ENCODE data around the gene SSBP4. TPM values are rescaled to one million over a fixed set of nuclear protein-coding genes. Genes with fewer than 3 reads are reported as not detected.

Gene SSBP4
- total and polyA plus RNA-seq, 9 of the 15 experiments (the other 6 are each of a cell fraction or from before 2014, with no cell fraction given): 1.1 to 189 (median 39.0) TPM

DNA sequence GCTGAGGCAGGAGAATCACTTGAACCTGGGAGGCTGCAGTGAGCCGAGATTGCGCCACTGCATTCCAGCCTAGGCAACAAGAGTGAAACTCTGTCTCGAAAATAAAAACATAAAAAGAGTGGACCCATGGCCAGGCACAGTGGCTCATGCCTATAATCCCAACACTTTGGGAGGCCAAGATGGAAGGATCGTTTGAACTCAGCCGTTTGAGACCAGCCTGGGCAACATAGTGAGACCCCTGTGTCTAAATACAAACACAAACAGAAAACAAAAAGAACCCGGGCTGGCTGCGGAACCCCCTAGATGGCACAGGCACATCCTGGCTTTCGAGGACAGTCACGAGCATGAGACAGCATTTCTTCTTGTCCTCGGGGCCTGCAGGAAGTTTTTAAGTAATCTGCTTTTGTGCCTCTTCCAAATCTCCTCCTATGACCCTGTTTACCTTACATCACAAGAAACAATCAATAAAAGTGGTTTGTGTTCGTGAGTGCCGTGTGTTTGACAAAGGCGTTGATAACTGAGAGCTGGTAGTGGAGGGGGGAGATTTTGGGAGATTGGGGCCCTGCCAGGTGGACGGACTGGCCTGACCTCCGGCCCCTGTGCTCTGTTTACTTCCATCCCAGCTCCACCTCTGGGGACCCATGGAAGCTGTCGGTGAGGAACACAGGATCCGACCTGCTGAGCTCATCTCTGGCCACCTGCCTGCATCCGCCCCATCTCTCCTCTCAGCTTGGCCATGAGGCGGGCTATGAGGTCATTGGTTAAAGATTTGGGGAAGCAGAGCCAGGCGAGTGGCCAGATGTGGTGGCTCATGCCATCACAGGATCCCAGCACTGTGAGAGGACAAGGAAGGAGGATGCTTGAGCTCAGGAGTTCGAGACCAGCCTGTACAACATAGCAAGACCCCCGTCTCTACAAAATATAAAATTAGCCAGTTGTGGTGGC, 39.1 kb upstream of the SSBP4 start (continued):
- TF ChIP-seq TOE1 (IDR thresholded peaks at IDR 0.05; ENCODE audit: borderline replicate concordance): 0 out of 2 replicates have a peak, but pooled peaks have one; percentile 34
- no peak for TF ChIP-seq TOE1 (CRISPR knock-in tag; IDR thresholded peaks at IDR 0.05; ENCODE audit: borderline replicate concordance, low read depth)
- TF ChIP-seq ATF7 (IDR thresholded peaks at IDR 0.05): peak; percentile 97
- TF ChIP-seq ELF1 (tag; IDR thresholded peaks at IDR 0.05): no peak
- TF ChIP-seq ZNF263 (CRISPR knock-in tag; IDR thresholded peaks at IDR 0.05; ENCODE audit: borderline replicate concordance): peak; percentile 37; the same call in 1 of the 2 replicates
- TF ChIP-seq SRSF3 (IDR thresholded peaks at IDR 0.05; ENCODE audit: insufficient read depth, low read length): no peak
- TF ChIP-seq HEY1 (CRISPR knock-in tag; IDR thresholded peaks at IDR 0.05; ENCODE audit: borderline replicate concordance): no peak
- TF ChIP-seq ARID2 (IDR thresholded peaks at IDR 0.05): no peak
- TF ChIP-seq, protein P1, sequence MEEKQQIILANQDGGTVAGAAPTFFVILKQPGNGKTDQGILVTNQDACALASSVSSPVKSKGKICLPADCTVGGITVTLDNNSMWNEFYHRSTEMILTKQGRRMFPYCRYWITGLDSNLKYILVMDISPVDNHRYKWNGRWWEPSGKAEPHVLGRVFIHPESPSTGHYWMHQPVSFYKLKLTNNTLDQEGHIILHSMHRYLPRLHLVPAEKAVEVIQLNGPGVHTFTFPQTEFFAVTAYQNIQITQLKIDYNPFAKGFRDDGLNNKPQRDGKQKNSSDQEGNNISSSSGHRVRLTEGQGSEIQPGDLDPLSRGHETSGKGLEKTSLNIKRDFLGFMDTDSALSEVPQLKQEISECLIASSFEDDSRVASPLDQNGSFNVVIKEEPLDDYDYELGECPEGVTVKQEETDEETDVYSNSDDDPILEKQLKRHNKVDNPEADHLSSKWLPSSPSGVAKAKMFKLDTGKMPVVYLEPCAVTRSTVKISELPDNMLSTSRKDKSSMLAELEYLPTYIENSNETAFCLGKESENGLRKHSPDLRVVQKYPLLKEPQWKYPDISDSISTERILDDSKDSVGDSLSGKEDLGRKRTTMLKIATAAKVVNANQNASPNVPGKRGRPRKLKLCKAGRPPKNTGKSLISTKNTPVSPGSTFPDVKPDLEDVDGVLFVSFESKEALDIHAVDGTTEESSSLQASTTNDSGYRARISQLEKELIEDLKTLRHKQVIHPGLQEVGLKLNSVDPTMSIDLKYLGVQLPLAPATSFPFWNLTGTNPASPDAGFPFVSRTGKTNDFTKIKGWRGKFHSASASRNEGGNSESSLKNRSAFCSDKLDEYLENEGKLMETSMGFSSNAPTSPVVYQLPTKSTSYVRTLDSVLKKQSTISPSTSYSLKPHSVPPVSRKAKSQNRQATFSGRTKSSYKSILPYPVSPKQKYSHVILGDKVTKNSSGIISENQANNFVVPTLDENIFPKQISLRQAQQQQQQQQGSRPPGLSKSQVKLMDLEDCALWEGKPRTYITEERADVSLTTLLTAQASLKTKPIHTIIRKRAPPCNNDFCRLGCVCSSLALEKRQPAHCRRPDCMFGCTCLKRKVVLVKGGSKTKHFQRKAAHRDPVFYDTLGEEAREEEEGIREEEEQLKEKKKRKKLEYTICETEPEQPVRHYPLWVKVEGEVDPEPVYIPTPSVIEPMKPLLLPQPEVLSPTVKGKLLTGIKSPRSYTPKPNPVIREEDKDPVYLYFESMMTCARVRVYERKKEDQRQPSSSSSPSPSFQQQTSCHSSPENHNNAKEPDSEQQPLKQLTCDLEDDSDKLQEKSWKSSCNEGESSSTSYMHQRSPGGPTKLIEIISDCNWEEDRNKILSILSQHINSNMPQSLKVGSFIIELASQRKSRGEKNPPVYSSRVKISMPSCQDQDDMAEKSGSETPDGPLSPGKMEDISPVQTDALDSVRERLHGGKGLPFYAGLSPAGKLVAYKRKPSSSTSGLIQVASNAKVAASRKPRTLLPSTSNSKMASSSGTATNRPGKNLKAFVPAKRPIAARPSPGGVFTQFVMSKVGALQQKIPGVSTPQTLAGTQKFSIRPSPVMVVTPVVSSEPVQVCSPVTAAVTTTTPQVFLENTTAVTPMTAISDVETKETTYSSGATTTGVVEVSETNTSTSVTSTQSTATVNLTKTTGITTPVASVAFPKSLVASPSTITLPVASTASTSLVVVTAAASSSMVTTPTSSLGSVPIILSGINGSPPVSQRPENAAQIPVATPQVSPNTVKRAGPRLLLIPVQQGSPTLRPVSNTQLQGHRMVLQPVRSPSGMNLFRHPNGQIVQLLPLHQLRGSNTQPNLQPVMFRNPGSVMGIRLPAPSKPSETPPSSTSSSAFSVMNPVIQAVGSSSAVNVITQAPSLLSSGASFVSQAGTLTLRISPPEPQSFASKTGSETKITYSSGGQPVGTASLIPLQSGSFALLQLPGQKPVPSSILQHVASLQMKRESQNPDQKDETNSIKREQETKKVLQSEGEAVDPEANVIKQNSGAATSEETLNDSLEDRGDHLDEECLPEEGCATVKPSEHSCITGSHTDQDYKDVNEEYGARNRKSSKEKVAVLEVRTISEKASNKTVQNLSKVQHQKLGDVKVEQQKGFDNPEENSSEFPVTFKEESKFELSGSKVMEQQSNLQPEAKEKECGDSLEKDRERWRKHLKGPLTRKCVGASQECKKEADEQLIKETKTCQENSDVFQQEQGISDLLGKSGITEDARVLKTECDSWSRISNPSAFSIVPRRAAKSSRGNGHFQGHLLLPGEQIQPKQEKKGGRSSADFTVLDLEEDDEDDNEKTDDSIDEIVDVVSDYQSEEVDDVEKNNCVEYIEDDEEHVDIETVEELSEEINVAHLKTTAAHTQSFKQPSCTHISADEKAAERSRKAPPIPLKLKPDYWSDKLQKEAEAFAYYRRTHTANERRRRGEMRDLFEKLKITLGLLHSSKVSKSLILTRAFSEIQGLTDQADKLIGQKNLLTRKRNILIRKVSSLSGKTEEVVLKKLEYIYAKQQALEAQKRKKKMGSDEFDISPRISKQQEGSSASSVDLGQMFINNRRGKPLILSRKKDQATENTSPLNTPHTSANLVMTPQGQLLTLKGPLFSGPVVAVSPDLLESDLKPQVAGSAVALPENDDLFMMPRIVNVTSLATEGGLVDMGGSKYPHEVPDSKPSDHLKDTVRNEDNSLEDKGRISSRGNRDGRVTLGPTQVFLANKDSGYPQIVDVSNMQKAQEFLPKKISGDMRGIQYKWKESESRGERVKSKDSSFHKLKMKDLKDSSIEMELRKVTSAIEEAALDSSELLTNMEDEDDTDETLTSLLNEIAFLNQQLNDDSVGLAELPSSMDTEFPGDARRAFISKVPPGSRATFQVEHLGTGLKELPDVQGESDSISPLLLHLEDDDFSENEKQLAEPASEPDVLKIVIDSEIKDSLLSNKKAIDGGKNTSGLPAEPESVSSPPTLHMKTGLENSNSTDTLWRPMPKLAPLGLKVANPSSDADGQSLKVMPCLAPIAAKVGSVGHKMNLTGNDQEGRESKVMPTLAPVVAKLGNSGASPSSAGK (IDR thresholded peaks at IDR 0.05): peak; percentile 81
- TF ChIP-seq NFIC (IDR thresholded peaks at IDR 0.05): peak; percentile 74
- peak in 1 of 2 experiments; percentile 24; a peak in 1 of 4 replicates for TF ChIP-seq MAZ (CRISPR knock-in tag; conservative IDR thresholded peaks at IDR 0.05 in 1 of 2, IDR thresholded peaks at IDR 0.05 in 1 of 2)
- TF ChIP-seq, protein P2, sequence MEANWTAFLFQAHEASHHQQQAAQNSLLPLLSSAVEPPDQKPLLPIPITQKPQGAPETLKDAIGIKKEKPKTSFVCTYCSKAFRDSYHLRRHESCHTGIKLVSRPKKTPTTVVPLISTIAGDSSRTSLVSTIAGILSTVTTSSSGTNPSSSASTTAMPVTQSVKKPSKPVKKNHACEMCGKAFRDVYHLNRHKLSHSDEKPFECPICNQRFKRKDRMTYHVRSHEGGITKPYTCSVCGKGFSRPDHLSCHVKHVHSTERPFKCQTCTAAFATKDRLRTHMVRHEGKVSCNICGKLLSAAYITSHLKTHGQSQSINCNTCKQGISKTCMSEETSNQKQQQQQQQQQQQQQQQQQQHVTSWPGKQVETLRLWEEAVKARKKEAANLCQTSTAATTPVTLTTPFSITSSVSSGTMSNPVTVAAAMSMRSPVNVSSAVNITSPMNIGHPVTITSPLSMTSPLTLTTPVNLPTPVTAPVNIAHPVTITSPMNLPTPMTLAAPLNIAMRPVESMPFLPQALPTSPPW (CRISPR knock-in tag; IDR thresholded peaks at IDR 0.05): peak; percentile 56; the same call in 1 of the 2 replicates
- TF ChIP-seq LCOR (CRISPR knock-in tag; IDR thresholded peaks at IDR 0.05): peak; percentile 93
- peak; percentile 72 for TF ChIP-seq CXXC5 (CRISPR knock-in tag; IDR thresholded peaks at IDR 0.05)

All from K562 (cell line).